Stimulated activated CD4-positive, alpha-beta T cell treated with anti-CD3 and anti-CD28 coated beads, TNF-alpha, amount 100 ng/mL, for 48 hours (primary cell): ENCODE data around the gene F9.
"Not testable (repeated sequence)": the region's sequence is repeated elsewhere in the genome, so short reads cannot be mapped to it uniquely, and the experiment has no call there.

Experiments
- DNase-seq, 3 donors: peaks; one replicate each; pipeline ENCODE4 v3.0.0-alpha.2; 2020; ENCODE audit warnings: low read depth in 3 of 3

Gene F9

DNA sequence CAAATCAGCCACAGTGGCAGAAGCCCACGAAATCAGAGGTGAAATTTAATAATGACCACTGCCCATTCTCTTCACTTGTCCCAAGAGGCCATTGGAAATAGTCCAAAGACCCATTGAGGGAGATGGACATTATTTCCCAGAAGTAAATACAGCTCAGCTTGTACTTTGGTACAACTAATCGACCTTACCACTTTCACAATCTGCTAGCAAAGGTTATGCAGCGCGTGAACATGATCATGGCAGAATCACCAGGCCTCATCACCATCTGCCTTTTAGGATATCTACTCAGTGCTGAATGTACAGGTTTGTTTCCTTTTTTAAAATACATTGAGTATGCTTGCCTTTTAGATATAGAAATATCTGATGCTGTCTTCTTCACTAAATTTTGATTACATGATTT, at the start of gene F9:
Gene F9, plus strand, starts transcription at position 190 of the 400 bp plus-strand sequence. Its CDS starts 26 bp downstream, at position 216.
- no peak for DNase-seq

DNA sequence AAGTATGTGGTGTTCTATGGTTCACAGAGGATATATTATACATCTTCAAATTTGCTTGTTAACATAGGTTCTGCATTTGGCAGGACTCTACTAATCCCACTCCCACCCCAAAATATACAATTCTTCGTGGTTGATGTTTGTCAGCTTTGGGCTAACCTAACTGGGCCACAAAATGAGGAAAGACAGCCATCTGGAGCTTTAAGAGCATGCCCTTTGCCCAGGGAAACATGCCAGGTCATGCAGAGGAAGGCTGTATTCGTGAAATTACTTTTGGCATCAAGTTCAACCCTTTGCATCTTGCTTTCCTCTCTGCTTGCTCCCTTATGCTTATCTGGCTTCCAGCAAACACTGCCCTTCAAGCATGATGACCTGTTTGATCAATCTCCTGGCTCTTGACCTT, 46.8 kb upstream of the F9 start:
- DNase-seq, result no peak

DNA sequence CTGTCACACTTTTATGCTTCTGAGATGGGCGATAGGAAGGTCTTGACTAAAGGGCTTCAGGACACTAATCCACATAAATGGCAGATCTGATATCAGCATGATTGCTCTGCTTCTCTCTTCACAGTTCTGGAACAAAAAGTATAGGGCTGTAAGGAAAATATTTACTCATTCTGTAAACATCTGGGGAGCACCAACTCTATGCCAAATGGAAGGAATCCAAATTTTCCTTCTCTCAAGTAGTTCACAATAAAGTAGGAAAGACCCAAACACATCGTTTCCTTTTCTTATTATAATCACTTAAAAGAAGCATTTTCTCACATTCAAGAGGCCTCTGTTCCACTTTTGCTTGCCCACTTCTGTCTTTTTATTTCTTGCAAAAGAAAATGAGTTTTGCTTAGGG, 45.9 kb upstream of the F9 start:
- DNase-seq, result no peak

DNA sequence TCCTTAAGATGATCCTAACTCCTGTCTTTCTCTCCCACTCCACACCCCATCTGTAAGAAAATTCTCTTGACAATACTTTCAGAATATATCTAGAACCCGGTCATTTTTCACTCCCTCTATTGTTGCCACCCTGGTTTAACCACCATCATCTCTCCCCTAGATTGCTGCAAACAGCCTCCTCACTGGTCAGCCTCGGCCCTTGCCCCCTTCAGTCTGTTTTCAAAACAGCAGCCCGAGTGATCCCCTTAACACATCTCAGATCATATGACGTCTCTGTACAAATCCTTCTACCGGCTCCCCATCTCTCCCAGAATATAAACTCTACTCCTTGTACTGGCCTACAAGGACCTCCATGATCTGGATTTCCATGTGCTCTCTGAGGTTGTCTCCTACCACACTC, 35.2 kb upstream of the F9 start:
- no peak for DNase-seq

DNA sequence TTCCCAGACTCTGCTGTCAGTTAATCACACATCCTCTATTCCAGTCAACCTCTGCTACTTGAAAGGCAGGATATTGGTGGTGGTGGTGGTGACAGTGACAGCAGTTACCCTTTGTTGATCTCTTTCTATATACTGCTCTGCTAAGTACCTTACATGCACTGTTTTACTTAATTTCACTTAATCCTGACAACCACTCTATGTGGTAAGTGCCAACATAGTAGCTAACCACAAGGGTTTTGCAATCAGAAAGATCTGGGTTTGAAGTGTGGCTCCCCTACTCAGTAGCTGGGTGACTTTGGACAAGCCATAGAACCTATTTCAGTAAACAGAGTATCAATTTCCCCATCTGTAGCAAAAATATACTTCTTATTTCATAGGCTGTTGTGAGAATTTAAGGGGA, 24.2 kb upstream of the F9 start:
- no peak for DNase-seq

DNA sequence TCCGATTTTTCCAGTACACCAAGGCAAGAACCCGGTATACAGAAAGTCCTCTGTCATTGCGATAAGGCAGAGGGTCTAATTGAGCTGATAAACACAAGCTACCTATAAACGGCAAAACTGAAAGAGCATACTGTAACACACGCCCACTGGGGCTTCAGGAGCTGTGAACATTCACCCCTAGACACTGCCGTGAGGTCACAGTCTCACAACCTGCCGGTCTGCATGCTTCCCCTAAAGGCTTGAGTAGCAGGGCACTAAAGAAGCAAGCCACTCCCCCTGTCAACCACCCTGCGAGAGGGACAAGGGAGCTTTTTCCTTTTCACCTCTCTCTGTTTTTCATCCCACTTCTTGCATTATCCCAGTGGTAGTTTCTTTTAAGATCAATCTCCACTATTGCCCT, 22.4 kb upstream of the F9 start:
- no peak for DNase-seq

DNA sequence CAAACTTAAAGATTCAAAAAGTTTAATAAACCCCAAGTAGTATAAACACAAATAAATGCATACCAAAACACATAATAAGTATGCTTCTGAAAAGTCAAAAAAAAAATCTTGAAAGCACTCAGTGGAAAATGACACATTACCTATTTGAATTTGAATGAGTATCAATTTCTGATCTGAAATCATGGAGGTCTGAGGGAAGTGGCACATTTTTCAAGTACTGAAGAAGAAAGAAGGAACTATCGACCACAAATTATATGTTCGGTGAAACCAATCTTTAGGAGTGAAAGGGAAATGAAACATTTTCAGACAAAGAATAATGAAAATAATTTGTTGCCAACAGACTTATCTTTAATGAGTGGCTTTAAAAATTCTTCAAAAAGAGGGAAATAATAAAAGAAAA, 12.1 kb upstream of the F9 start:
- no peak for DNase-seq

DNA sequence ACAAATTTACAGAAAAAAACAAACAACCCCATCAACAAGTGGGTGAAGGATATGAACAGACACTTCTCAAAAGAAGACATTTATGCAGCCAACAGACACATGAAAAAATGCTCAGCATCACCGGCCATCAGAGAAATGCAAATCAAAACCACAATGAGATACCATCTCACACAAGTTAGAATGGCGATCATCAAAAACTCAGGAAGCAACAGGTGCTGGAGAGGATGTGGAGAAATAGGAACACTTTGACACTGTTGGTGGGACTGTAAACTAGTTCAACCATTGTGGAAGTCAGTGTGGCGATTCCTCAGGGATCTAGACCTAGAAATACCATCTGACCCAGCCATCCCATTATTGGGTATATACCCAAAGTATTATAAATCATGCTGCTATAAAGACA, 1.7 kb upstream of the F9 start:
- DNase-seq, result not testable (repeated sequence)

DNA sequence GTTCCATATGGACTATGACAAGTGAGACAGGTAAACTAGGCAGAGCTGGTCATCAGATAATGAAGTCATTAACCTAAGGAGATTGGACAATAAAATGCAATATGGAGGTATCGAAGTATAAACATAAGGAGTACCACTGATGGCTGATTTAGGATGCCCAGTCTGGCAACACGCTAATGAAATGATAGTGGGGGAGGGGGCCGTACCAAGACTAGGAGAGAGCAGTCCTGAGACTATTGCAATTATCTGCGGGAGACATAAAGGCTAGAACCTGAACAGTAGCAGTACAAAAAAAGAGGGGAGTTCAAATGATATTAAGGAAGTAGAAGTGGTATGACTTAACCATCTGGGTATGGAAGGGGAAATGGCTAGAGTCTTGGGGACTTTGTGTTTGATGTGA, 2.3 kb downstream of the F9 start:
- DNase-seq, result no peak

DNA sequence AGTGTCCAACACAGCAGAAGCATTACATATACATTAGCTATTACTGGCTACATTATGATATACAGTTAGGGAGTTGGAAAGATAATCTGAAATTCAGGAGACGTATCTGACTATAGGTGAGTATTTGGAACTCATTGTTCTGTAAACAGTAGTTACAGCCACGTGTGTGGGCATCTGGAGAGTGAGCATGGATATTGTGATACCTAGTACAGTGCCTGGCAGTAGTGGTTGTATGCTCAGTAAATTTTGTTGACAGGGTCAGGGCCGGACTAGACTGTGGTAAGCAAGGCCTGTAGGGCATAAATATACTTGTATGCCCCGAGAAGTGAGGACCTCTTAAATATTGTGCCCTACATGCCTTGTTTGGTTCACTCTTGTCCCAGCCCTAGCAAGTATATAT, 2.9 kb downstream of the F9 start:
- DNase-seq, result no peak

DNA sequence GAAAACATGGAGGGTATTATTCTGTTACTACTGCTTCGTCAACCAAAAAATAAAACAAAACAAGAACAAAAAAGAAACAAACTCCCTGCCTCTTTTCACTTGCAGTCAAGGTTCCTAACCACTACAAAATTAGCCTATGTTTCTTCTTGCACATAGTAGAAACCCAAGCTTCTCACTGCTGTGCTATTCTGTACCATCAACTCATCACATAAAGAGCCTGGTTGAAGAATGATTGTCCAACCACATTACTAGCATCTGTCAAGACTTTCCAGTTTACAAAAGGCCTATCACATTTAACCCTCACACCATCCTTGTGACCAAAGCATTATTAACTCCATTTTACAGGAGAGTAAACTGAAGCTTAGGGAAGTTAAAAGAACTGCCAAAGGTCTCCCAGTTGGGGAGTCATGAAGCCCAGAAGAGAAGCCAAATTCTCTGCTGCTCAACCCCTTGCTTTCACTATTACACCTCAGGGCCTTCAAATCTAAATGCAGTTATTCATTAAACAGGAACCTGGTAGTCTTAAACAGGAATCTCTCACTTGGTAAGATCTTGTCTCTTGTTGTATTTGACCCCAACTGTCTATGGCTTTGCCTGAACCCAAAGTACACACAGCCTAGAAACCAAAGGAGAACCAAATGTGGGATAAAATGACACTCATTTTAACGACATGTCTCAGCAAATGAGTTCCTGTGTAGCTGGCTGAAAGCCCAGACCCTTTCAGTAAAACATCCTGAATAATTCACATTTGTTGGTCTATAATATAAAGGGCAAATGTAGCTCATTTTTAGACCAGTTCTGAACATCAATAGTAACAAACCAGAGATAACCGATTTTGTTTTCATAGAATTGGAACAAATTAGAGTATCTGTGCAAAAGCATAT, 8.6 kb downstream of the F9 start:
- no peak for DNase-seq

DNA sequence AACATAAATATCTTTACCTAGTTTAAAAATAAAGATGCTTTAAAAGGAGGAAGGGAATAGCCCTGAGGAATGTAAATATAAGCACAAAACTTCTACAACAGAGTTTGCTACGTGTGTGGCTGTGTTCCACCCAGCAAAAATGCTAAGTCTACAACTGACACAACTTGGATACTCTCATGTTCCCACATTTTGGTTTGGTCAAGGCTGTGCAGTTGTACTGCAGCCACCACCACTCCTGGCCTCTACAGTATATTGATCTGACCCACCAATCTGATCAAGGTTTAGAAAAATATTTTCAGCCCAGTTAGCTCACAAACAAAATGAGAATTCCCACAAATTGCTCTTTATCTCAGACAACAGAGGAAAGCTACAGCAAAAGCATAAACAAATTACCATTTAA, 12.1 kb downstream of the F9 start:
- DNase-seq, result no peak

DNA sequence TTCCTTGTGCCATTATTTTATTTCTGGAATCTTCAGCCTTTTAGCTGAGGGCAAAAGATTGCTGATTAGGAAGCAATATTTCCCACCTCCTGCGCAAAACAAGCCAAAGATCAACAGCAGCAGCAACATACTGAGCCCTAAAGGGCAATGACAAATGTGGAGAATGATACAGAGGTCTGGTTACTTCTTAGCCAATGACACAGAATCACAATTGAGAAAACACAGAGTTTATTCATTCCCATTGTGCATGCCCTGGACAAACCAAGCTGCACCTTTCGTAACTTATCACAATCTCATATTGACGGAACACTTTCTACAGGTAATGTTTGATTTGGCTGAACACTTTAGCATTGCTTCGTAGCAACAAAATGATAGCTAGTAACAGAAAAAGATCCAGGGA, 13.4 kb downstream of the F9 start:
- DNase-seq, result no peak

DNA sequence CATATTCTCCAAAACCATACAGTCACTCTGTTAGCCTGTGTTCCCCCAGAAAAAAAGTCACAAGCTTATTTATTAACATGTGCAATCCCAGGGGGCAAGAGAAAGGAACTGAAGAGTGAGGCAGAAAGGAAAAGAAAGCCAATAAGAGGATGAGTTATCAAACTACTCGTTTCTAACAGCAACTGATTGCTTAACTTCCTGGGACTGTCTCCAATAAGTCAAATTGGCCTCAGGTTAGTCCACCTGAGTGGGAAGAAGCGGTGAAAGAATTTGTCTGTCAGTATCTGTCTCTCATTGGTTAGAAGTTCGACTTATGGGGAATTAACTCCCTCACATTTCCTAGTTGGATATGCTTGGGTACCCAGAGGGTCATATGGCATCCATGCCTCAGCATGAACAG, 14.1 kb downstream of the F9 start:
- DNase-seq, result no peak

DNA sequence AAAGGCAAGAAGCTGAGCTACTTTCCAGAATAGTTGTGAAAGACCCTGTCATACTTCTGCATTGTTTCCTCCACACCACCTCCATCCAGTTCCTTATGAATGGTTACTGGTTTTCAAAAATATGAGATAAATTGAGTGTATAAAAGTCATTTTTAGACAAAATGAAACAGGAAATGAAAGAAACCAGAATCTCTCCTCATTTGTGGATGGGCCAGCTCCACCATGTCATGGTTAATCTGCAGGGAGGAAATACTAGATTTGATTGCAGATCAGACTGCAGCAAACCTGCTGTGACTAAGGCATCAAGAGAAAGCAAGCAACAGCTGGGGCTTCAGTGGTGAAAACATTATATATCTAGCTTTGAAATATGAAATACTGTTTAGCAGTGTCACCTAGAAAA, 23.8 kb downstream of the F9 start:
- no peak for DNase-seq

DNA sequence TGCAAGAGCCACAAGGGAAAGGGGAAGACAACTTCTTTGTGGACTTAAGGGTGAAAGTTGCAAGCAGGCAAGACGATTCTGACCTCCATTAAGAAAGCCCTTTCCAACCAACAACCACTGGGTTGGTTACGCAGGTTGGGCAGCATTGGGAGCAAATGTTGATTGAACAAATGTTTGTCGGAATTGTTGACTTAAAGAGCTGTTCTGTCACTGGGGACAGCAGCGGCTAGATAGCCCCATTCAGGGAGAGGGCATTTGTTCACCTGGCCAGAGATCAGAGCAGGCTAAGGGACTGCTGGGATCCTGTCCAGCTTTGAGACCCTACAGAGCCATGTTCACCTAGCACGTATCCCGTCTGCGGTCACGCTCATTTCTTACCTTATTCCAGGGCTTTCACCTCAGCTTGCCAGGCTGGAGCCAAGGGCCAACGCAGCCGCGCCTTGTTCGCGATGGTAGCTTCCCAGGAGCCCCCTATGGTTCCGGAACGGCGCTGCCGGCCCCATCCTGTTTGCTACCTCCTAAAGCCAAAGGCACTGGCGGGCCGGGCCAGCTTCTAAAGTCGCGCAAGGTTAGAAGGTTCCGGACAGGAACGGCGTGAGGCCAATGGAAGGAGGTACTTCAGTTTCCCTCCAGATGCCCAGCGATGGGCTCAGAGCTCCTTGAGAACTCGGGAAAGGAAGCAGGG, 24.6 kb downstream of the F9 start:
- DNase-seq, result no peak

DNA sequence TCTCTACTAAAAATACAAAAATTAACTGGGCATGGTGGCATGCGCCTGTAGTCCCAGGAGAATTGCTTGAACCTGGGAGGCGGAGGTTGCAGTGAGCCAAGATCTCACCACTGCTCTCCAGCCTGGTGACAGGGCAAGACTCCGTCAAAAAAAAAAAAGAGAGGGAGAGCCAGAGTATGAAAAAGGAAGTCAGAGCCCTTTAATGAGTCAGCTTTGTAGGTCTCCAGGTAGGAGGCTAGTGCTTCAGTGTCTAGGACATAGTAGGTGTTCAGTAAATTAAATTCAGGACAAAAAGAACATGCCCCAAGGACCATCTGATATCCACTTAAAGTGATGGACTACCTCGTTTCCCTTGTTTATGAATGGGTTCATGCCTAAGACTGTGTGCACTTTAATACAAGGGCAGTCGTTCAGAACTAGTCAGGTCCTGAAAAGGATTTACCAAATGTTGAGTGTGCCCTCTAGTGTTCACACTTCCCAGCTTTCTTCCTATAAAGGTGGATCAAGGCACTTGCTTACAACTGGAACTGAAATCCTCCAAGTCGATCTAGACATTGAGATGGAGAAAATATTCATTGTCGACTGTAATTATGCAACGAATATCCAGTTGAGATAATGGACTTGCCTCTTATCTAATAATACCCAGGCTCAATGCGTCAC, 29.0 kb downstream of the F9 start:
- peak in 1 of 3 donors; percentile 20 for DNase-seq

DNA sequence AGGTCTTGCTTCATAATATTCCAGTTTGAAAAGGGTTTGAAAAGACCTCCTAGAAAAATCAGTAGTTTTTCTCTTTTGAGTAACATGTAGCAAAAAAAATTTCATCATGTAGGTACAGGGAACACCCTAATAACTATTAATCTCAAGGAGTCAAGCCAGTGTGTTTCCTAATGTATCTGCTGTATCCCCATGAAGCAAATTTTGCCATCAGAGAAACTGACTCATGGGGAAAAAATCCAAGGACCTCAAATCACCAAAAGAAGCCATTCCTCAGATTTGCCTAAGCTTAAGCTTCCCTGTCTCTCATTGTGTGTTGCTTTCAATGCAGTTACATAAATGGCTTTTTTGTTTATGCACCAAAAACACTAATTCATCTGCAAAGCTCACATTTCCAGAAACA, 29.7 kb downstream of the F9 start:
- no peak for DNase-seq

DNA sequence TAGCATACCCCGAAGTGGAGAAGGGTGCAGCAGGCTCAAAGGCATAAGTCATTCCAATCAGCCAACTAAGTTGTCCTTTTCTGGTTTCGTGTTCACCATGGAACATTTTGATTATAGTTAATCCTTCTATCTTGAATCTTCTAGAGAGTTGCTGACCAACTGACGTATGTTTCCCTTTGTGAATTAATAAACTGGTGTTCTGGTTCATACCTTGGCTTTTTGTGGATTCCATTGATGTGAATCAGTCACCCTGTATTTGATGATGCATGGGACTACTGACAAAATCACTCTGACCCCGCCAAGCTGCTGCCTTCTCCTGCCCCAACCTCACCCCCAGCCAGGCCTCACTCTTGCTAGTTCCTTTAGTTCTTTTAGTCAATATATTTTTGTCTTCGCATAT, 32.7 kb downstream of the F9 start:
- no peak for DNase-seq

DNA sequence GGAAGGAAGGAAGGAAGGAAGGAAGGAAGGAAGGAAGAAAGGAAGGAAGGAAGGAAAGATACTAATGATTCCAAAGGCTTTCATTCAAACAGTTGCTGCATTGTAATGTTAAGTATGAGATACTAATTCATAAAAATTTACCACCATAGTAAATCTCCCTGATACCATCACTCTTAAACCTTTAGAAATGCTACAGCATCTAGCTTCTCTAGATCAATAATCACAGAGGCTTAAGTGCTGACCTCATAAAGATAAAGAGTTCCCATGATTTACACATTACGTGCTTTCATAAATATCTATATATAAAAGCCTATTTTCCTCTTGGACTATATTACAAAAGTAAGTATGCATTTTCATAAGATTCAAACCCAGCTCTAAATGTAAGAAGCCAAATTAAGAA, 36.4 kb downstream of the F9 start:
- no peak for DNase-seq

DNA sequence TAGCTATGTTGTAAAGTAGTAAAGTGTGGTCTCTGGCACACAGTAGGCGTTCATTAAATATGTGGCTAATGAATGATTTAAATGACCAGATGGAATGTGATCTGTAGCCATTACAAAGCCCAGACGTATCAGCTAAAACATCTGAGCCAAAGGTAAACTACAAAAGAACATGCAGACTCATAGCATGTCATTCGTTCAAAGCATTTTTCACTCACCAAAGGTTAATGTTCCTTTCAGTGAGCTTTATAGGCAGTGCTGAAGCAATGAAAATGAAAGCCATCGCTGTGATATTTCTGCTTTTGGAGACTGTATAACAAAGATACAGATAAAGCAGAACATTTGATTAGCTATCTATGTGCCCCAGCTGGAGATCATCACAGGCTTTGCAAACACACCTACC, 50.5 kb downstream of the F9 start:
- no peak for DNase-seq

DNA sequence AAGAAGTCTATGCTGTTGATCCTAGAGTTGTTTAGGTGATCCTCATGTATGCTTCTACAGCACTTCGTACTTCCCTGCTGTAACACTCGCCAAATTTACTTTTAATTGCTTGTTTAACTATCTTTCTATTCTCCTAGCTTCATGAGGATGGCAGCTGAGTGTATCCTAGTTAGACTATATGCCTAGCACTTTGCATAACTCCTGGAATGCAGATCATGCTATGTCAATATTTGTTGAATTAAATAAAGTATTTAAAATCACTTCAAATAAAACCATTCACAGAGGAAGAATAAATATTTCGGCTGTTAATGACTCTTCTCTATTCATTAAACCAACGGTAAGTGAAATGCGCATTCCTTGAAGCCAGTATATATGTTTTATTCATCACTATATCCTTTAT, 55.1 kb downstream of the F9 start:
- no peak for DNase-seq

DNA sequence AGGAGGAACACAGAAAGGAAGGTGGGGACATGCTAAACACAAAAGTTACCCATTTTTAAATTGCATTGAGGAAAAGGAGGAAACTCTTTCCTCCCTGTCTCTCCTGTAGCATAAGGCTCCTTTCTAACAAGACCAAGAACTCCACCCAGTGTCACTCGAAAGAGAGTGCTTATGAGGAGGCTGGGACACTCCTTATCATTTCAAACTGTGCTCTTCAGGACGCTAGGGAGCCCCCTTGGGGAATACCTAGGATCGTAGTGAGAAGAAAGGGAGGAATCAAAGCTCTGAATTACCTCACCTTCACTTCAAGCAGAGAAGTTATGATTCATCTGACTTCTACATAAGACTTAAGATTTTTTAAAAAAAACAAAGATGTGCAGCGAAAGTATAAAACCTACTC, 65.5 kb downstream of the F9 start:
- no peak for DNase-seq
